DMS53 (cell line): ENCODE data around the gene MAN1B1.
"Not testable (repeated sequence)": the region's sequence is repeated elsewhere in the genome, so short reads cannot be mapped to it uniquely, and the experiment has no call there.

Experiments
- DNase-seq: peaks from one replicate; lab custom pipeline; 2025; lab: John Stamatoyannopoulos, UW

MAN1B1 gene

GRCh38 chr9:137110911-137111787, 24.4 kb downstream of the MAN1B1 start:
- DNase-seq, result no peak

- no peak for DNase-seq
These were observed 25.2 kb downstream of the MAN1B1 start for GRCh38 chr9:137111788-137112563.

- DNase-seq, result no peak
These were observed 26.0 kb downstream of the MAN1B1 start for GRCh38 chr9:137112564-137113384.

- peak; percentile 73 for DNase-seq
These were observed 26.8 kb downstream of the MAN1B1 start for GRCh38 chr9:137113385-137114159.

GRCh38 chr9:137114220-137114612, 27.4 kb downstream of the MAN1B1 start:
- DNase-seq, result peak; percentile 63

GRCh38 chr9:137114613-137115393, 28.0 kb downstream of the MAN1B1 start, which contains the start of gene DPP7:
Gene DPP7, minus strand, starts transcription at chr9:137114733. Its CDS starts 20 bp downstream, at chr9:137114713.
- DNase-seq, result peak; percentile 86

GRCh38 chr9:137115394-137116026, 28.7 kb downstream of the MAN1B1 start:
- no peak for DNase-seq

GRCh38 chr9:137116027-137116507, 29.3 kb downstream of the MAN1B1 start:
- DNase-seq, result peak; percentile 70

- no peak for DNase-seq
These were observed 29.9 kb downstream of the MAN1B1 start for GRCh38 chr9:137116728-137117127.

- DNase-seq, result no peak
These were observed 30.5 kb downstream of the MAN1B1 start for GRCh38 chr9:137117269-137117731.

- not testable (repeated sequence) for DNase-seq
These were observed 31.4 kb downstream of the MAN1B1 start for GRCh38 chr9:137118092-137118603.

GRCh38 chr9:137121927-137122795, 35.4 kb downstream of the MAN1B1 start:
- not testable (repeated sequence) for DNase-seq

- DNase-seq, result peak; percentile 41
These were observed 36.1 kb downstream of the MAN1B1 start for GRCh38 chr9:137122796-137123467.

- no peak for DNase-seq
These were observed 36.7 kb downstream of the MAN1B1 start for GRCh38 chr9:137123468-137123837.

- not testable (repeated sequence) for DNase-seq
These were observed 37.2 kb downstream of the MAN1B1 start for GRCh38 chr9:137123952-137124462.

GRCh38 chr9:137126786-137127185, 40.0 kb downstream of the MAN1B1 start:
- no peak for DNase-seq

- DNase-seq, result no peak
These were observed 40.7 kb downstream of the MAN1B1 start for GRCh38 chr9:137127301-137128157.
